HEK293 (cell line): ENCODE data around the gene COPZ1.

Source experiments
- CTCF ChIP-seq: fragments of 450-650 bp; formaldehyde crosslinking; IDR thresholded peaks from 2 replicates; pipeline ENCODE4 v1.5.1; 2016; ENCODE audit warnings: missing biosample characterization, missing genetic modification characterization
- ELK4 ChIP-seq: IDR thresholded peaks from 2 replicates; pipeline ENCODE4 v1.6.1; 2011; ENCODE audit warnings: mild to moderate bottlenecking, low read depth, low read length, borderline replicate concordance
- REST ChIP-seq: fragments of 450-650 bp; formaldehyde crosslinking; IDR thresholded peaks from 2 replicates; pipeline ENCODE4 v1.5.1; 2016; ENCODE audit warnings: missing biosample characterization, missing genetic modification characterization
- TCF7L2 ChIP-seq: IDR thresholded peaks from 2 replicates; pipeline ENCODE4 v1.6.1; 2011; ENCODE audit warnings: low read depth, mild to moderate bottlenecking, inconsistent platforms, low read length, moderate library complexity, borderline replicate concordance
- ZBTB8A ChIP-seq: fragments of 450-650 bp; formaldehyde crosslinking; IDR thresholded peaks from 2 replicates; pipeline ENCODE4 v1.5.1; 2016; ENCODE audit warnings: missing biosample characterization, missing genetic modification characterization
- ZNF157 ChIP-seq: fragments of 450-650 bp; formaldehyde crosslinking; IDR thresholded peaks from 2 replicates; pipeline ENCODE4 v1.5.1; 2016; ENCODE audit warnings: missing biosample characterization, missing genetic modification characterization
- ZNF175 ChIP-seq: fragments of 450-650 bp; formaldehyde crosslinking; IDR thresholded peaks from 2 replicates; pipeline ENCODE4 v1.5.1; 2016; ENCODE audit warnings: missing biosample characterization, missing genetic modification characterization
- ZNF280D ChIP-seq: fragments of 450-650 bp; formaldehyde crosslinking; IDR thresholded peaks from 2 replicates; pipeline ENCODE4 v1.5.1; 2016; ENCODE audit warnings: missing biosample characterization, missing genetic modification characterization
- ZNF510 ChIP-seq: fragments of 450-650 bp; formaldehyde crosslinking; IDR thresholded peaks from 2 replicates; pipeline ENCODE4 v1.5.1; 2018; ENCODE audit warnings: mild to moderate bottlenecking, missing genetic modification characterization, missing biosample characterization; ENCODE audit not compliant: insufficient replicate concordance
- ZNF623 ChIP-seq: fragments of 450-650 bp; formaldehyde crosslinking; IDR thresholded peaks from 2 replicates; pipeline ENCODE4 v1.5.1; 2016; ENCODE audit warnings: missing biosample characterization, missing genetic modification characterization
- ZNF76 ChIP-seq: fragments of 450-650 bp; formaldehyde crosslinking; IDR thresholded peaks from 2 replicates; pipeline ENCODE4; 2016; ENCODE audit warnings: low read depth, missing biosample characterization, missing genetic modification characterization, borderline replicate concordance
- ZNF792 ChIP-seq: fragments of 450-650 bp; formaldehyde crosslinking; IDR thresholded peaks from 2 replicates; pipeline ENCODE4 v1.5.1; 2016; ENCODE audit warnings: missing biosample characterization, missing genetic modification characterization
- TF ChIP-seq, protein P1 (sequence below): sonication (generic); formaldehyde crosslinking; IDR thresholded peaks from 2 replicates; pipeline ENCODE4 v1.8.1; 2022; ENCODE audit warnings: mild to moderate bottlenecking, moderate library complexity, missing genetic modification reagents
- TF ChIP-seq, protein P2 (sequence below): fragments of 450-650 bp; formaldehyde crosslinking; IDR thresholded peaks from 2 replicates; pipeline ENCODE4 v1.5.1; 2016; ENCODE audit warnings: missing biosample characterization, missing genetic modification characterization

GRCh38 chr12:54397157-54397556 is 72.2 kb downstream of the COPZ1 start:
- no peak for TF ChIP-seq CTCF
- no peak for TF ChIP-seq TCF7L2
- TF ChIP-seq ZNF792 (tag by site-specific recombination): no peak
- no peak for TF ChIP-seq ZNF157 (tag by site-specific recombination)
- TF ChIP-seq ZNF510 (tag by site-specific recombination): no peak
- TF ChIP-seq, protein P1, sequence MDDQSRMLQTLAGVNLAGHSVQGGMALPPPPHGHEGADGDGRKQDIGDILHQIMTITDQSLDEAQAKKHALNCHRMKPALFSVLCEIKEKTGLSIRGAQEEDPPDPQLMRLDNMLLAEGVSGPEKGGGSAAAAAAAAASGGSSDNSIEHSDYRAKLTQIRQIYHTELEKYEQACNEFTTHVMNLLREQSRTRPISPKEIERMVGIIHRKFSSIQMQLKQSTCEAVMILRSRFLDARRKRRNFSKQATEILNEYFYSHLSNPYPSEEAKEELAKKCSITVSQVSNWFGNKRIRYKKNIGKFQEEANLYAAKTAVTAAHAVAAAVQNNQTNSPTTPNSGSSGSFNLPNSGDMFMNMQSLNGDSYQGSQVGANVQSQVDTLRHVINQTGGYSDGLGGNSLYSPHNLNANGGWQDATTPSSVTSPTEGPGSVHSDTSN (CRISPR knock-in tag): no peak
- TF ChIP-seq, protein P2, sequence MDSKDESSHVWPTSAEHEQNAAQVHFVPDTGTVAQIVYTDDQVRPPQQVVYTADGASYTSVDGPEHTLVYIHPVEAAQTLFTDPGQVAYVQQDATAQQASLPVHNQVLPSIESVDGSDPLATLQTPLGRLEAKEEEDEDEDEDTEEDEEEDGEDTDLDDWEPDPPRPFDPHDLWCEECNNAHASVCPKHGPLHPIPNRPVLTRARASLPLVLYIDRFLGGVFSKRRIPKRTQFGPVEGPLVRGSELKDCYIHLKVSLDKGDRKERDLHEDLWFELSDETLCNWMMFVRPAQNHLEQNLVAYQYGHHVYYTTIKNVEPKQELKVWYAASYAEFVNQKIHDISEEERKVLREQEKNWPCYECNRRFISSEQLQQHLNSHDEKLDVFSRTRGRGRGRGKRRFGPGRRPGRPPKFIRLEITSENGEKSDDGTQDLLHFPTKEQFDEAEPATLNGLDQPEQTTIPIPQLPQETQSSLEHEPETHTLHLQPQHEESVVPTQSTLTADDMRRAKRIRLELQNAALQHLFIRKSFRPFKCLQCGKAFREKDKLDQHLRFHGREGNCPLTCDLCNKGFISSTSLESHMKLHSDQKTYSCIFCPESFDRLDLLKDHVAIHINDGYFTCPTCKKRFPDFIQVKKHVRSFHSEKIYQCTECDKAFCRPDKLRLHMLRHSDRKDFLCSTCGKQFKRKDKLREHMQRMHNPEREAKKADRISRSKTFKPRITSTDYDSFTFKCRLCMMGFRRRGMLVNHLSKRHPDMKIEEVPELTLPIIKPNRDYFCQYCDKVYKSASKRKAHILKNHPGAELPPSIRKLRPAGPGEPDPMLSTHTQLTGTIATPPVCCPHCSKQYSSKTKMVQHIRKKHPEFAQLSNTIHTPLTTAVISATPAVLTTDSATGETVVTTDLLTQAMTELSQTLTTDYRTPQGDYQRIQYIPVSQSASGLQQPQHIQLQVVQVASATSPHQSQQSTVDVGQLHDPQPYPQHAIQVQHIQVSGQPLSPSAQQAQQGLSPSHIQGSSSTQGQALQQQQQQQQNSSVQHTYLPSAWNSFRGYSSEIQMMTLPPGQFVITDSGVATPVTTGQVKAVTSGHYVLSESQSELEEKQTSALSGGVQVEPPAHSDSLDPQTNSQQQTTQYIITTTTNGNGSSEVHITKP (tag by site-specific recombination): no peak
- TF ChIP-seq ZNF623 (tag by site-specific recombination): no peak
- no peak for TF ChIP-seq ZNF175 (tag by site-specific recombination)
- no peak for TF ChIP-seq ZBTB8A (tag by site-specific recombination)
- TF ChIP-seq REST (tag by site-specific recombination): no peak
- no peak for TF ChIP-seq ZNF76 (tag by site-specific recombination)
- TF ChIP-seq ELK4: no peak
- no peak for TF ChIP-seq ZNF280D (tag by site-specific recombination)
